ENCODE results near the gene LHPP. TPM values are rescaled to one million over a fixed set of nuclear protein-coding genes. Genes with fewer than 3 reads are reported as not detected.

The LHPP gene
- total RNA-seq, 6 donors from 2014 or later, result 12.0 to 21.4 (median 16.4) TPM

- H3K9me3 ChIP-seq, result no peaks in the 10 kb centered on the region
- H3K36me3 ChIP-seq, result no peaks in the 10 kb centered on the region
- no peaks in the 10 kb centered on the region for H3K27me3 ChIP-seq
- no peak overlapping the region for H3K27ac ChIP-seq
- no peak for ATAC-seq (ENCODE audit: low FRiP score in 2 of 2)
- 67 to 81% methylated on average over 5 to 9 of the region's 9 CpGs for WGBS, 2 donors
- DNase-seq, result no peak
- peaks cover 0 to 10% (median 3%) of the 10 kb centered on the region in 4 donors for H3K4me1 ChIP-seq
- H3K4me3 ChIP-seq, result no peak overlapping the region
- TF ChIP-seq EP300 (IDR thresholded peaks at IDR 0.05) (no peak), POLR2A (IDR thresholded peaks at IDR 0.05) (no peak), POLR2AphosphoS5 (IDR thresholded peaks at IDR 0.05) (no peak)
- TF ChIP-seq, protein P1, sequence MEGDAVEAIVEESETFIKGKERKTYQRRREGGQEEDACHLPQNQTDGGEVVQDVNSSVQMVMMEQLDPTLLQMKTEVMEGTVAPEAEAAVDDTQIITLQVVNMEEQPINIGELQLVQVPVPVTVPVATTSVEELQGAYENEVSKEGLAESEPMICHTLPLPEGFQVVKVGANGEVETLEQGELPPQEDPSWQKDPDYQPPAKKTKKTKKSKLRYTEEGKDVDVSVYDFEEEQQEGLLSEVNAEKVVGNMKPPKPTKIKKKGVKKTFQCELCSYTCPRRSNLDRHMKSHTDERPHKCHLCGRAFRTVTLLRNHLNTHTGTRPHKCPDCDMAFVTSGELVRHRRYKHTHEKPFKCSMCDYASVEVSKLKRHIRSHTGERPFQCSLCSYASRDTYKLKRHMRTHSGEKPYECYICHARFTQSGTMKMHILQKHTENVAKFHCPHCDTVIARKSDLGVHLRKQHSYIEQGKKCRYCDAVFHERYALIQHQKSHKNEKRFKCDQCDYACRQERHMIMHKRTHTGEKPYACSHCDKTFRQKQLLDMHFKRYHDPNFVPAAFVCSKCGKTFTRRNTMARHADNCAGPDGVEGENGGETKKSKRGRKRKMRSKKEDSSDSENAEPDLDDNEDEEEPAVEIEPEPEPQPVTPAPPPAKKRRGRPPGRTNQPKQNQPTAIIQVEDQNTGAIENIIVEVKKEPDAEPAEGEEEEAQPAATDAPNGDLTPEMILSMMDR (IDR thresholded peaks at IDR 0.05), result no peak
These were observed 2.7 kb downstream of the LHPP start for GRCh38 chr10:124464028-124464965.

DNA sequence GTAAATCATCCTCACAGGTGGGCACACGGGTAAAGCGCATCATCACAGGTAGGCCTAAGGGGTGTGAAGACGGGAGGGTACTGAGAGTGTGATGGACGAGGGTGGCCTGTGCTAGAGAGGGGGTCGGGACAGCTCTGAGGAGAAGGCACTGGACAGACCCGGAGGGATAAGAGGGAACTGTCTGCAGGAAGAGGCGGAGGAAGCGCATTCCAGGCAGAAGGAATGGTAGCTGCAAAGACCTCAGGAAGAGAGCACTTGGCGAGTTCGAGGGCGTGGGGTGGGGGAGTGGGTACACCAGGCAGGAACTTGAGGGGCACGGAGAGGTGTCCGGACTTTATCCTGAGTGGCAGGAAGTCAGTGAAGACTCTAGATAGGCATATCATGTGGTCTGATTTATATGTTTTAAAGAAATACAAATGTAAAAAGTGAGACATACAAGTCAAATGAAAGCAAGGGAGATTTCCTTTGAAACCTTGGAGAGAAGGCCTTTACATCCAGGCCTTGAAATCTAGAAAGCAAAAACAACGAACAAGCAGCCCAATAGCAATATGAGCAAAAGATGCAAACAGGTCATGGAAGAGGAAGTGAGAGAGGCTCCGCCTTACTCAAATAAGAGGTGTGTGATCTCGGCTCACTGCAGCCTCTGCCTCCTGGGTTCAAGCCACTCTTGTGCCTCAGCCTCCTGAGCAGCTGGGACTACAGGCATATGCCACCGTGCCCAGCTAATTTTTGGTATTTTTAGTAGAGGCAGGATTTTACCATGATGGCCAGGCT lies 3.6 kb downstream of the LHPP start:
- Histone ChIP-seq H3K9me3 (no peaks in the 10 kb centered on the region), H3K36me3 (no peaks in the 10 kb centered on the region), H3K27me3 (no peaks in the 10 kb centered on the region), H3K27ac (no peak overlapping the region), H3K4me1 (peaks cover 0 to 10% (median 3%) of the 10 kb centered on the region in 4 donors), H3K4me3 (no peak overlapping the region)
- WGBS, 2 donors, result 75 to 77% methylated on average over 17 of the region's 17 CpGs
- TF ChIP-seq, protein P1 (IDR thresholded peaks at IDR 0.05), result no peak
- no peak for TF ChIP-seq POLR2AphosphoS5 (IDR thresholded peaks at IDR 0.05)
- no peak for TF ChIP-seq POLR2A (IDR thresholded peaks at IDR 0.05)
- no peak for TF ChIP-seq EP300 (IDR thresholded peaks at IDR 0.05)
- ATAC-seq (ENCODE audit: low FRiP score in 2 of 2), result no peak
- DNase-seq, result no peak

DNA sequence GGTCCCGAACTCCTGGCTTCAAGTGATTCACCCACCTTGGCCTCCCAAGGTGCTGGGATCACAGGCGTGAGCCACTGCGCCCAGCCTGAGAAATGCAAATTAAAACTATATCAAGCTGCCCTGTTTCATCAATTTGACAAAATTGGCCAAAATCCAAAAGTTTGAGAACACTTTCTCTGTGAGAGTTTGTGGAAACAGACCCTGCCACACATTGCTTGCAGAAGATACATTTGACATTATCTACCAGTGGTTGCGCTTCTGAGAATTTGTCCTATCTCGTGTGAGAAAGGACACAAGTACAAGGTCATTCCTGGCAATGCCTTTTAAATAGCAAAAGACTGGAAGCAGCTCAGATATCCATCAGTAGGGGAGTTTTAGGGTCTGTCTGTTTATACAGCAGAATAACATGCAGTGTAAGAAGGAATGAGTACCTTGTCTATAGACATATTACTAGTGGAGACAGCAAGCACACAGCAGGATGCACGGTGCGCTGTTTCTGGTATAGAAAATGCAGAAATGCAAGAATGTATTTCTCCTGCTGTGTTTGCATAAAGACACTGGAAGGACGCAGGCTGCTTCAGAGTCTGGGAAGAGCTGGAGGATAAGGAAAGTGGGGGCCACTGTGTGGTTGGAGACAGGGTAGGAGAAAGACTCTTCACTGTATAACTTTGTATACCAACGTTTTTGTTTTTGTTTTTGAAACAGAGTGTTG lies 4.3 kb downstream of the LHPP start:
- H3K27ac ChIP-seq, result no peak overlapping the region
- TF ChIP-seq EP300 (IDR thresholded peaks at IDR 0.05) (no peak), POLR2AphosphoS5 (IDR thresholded peaks at IDR 0.05) (no peak), POLR2A (IDR thresholded peaks at IDR 0.05) (no peak)
- TF ChIP-seq, protein P1 (IDR thresholded peaks at IDR 0.05), result no peak
- no peak for ATAC-seq (ENCODE audit: low FRiP score in 2 of 2)
- 66 to 83% methylated on average over 9 of the region's 9 CpGs for WGBS, 2 donors
- no peaks in the 10 kb centered on the region for H3K36me3 ChIP-seq
- H3K4me3 ChIP-seq, result no peak overlapping the region
- H3K4me1 ChIP-seq, result peaks cover 0 to 10% (median 3%) of the 10 kb centered on the region in 4 donors
- DNase-seq, result no peak
- H3K9me3 ChIP-seq, result no peaks in the 10 kb centered on the region
- H3K27me3 ChIP-seq, result no peaks in the 10 kb centered on the region

- 92% methylated on average over 4 of the region's 4 CpGs for WGBS, 2 donors
- no peak for DNase-seq
- H3K27me3 ChIP-seq, result no peaks in the 10 kb centered on the region
- H3K4me3 ChIP-seq, result no peak overlapping the region
- H3K4me1 ChIP-seq, result peaks cover 0 to 5% (median 2%) of the 10 kb centered on the region in 4 donors
- ATAC-seq (ENCODE audit: low FRiP score in 2 of 2), result no peak
- H3K36me3 ChIP-seq, result no peaks in the 10 kb centered on the region
- no peaks in the 10 kb centered on the region for H3K9me3 ChIP-seq
- no peak overlapping the region for H3K27ac ChIP-seq
- TF ChIP-seq EP300 (IDR thresholded peaks at IDR 0.05) (no peak), POLR2A (IDR thresholded peaks at IDR 0.05) (no peak), POLR2AphosphoS5 (IDR thresholded peaks at IDR 0.05) (no peak)
- TF ChIP-seq, protein P1 (IDR thresholded peaks at IDR 0.05), result no peak
These were observed 5.5 kb downstream of the LHPP start for GRCh38 chr10:124467165-124467564.
